MCF 10A (cell line): ENCODE measurements around the gene THRAP3. TPM values are rescaled to one million over a fixed set of nuclear protein-coding genes. Genes with fewer than 3 reads are reported as not detected.

ENCODE experiments used
- BruUV-seq: library from RNA; stranded (reverse); fragments of 400-500 nt; replicated peaks from 2 replicates; lab custom pipeline; 2021; lab: Mats Ljungman, UMichigan
- CTCF ChIA-PET: fragments of 300-600 bp; sonication (Branson Sonifier 250); formaldehyde crosslinking; extraction: SDS; loops from one replicate; lab custom pipeline; 2021; ENCODE audit warnings: antibody characterized with exemption, inconsistent platforms; lab: Yijun Ruan, JAX
- POLR2A ChIA-PET: fragments of 300-600, 350-650 bp; sonication (Branson Sonifier 250); formaldehyde crosslinking; extraction: SDS; loops from one replicate; lab custom pipeline; 2020; ENCODE audit warnings: antibody characterized with exemption, inconsistent platforms; lab: Yijun Ruan, JAX
- DNase-seq: peaks from one replicate; pipeline ENCODE4 v3.0.0-alpha.2; 2018; ENCODE audit not compliant: unreplicated experiment
- H3K27ac Mint-ChIP-seq: one replicate; pipeline ENCODE4 v1.8.0; 2022; ENCODE audit warnings: mild to moderate bottlenecking, low read depth, mixed read lengths; ENCODE audit not compliant: unreplicated experiment
- H3K27me3 Mint-ChIP-seq: one replicate; pipeline ENCODE4 v1.8.0; 2022; ENCODE audit warnings: mixed read lengths; ENCODE audit not compliant: insufficient read depth, unreplicated experiment
- H3K36me3 Mint-ChIP-seq: one replicate; pipeline ENCODE4 v1.8.0; 2022; ENCODE audit warnings: mild to moderate bottlenecking, moderate library complexity, mixed read lengths; ENCODE audit not compliant: insufficient read depth, unreplicated experiment
- H3K4me1 Mint-ChIP-seq: one replicate; pipeline ENCODE4 v1.8.0; 2022; ENCODE audit warnings: mixed read lengths; ENCODE audit not compliant: insufficient read depth, unreplicated experiment
- H3K4me3 Mint-ChIP-seq: one replicate; pipeline ENCODE4 v1.8.0; 2022; ENCODE audit warnings: mild to moderate bottlenecking, moderate library complexity, mixed read lengths; ENCODE audit not compliant: unreplicated experiment
- H3K9me3 Mint-ChIP-seq: one replicate; pipeline ENCODE4 v1.8.0; 2022; ENCODE audit warnings: mixed read lengths; ENCODE audit not compliant: unreplicated experiment
- CTCF ChIP-seq: fragments of 200-600 bp; IDR thresholded peaks from one replicate; pipeline ENCODE4 v1.8.0; 2022; ENCODE audit warnings: antibody characterized with exemption, mild to moderate bottlenecking; ENCODE audit not compliant: unreplicated experiment
- intact Hi-C: fragments of 100-400 bp; cut with micrococcal nuclease; formaldehyde crosslinking; loops from 2 replicates; pipeline ENCODE4 v1.14.1; 2022
- total RNA-seq: library from RNA; stranded (reverse); gene quantifications from 2 replicates; pipeline ENCODE4 v1.2.3, GENCODE V29; 2022

Gene THRAP3
- total RNA-seq, 1 experiment from 2014 or later: 92.2 TPM

- intact Hi-C loops: loop anchor here (10.0 kb wide), 1 partner anchor 1387 kb away; no protein-coding TSS in a partner anchor
- ChIA-PET POLR2A (interaction anchor here (0.6 kb wide), 1 partner anchor 20 kb away, joined by 5 read pairs; no protein-coding TSS in a partner anchor), CTCF (interaction anchor here (0.5 to 1.4 kb wide), 3 partner anchors 28 to 954 kb away, joined by 3 to 4 read pairs (median 3); no protein-coding TSS in a partner anchor)
- peaks cover 24% of the 10 kb centered on the region for H3K4me1 Mint-ChIP-seq
- peak; percentile 55 for DNase-seq
- no peaks in the 10 kb centered on the region for H3K27me3 Mint-ChIP-seq
- BruUV-seq: no TSS peak
- H3K4me3 Mint-ChIP-seq: no peak overlapping the region
- no peaks in the 10 kb centered on the region for H3K9me3 Mint-ChIP-seq
- peaks cover 15% of the 10 kb centered on the region for H3K36me3 Mint-ChIP-seq
- H3K27ac Mint-ChIP-seq: peak overlapping the region; percentile 7
- no peak for TF ChIP-seq CTCF
Measured at GRCh38 chr1:36327421-36328087, 103.3 kb downstream of the THRAP3 start.

GRCh38 chr1:36328088-36328480 is 103.8 kb downstream of the THRAP3 start:
- peaks cover 24% of the 10 kb centered on the region for H3K4me1 Mint-ChIP-seq
- H3K36me3 Mint-ChIP-seq: peaks cover 15% of the 10 kb centered on the region
- no peaks in the 10 kb centered on the region for H3K9me3 Mint-ChIP-seq
- H3K4me3 Mint-ChIP-seq: no peak overlapping the region
- intact Hi-C loops: loop anchor here (10.0 kb wide), 1 partner anchor 1387 kb away; no protein-coding TSS in a partner anchor
- DNase-seq: no peak
- no peak for TF ChIP-seq CTCF
- H3K27ac Mint-ChIP-seq: peak overlapping the region; percentile 7
- BruUV-seq: no TSS peak
- ChIA-PET CTCF (interaction anchor here (0.8 kb wide), 1 partner anchor 14 kb away, joined by 3 read pairs; no protein-coding TSS in a partner anchor), POLR2A (no interaction called here)
- no peaks in the 10 kb centered on the region for H3K27me3 Mint-ChIP-seq

- no peak for DNase-seq
- Mint-ChIP-seq H3K4me1 (peaks cover 24% of the 10 kb centered on the region), H3K4me3 (no peak overlapping the region), H3K9me3 (no peaks in the 10 kb centered on the region), H3K27ac (no peak overlapping the region), H3K27me3 (no peaks in the 10 kb centered on the region), H3K36me3 (peaks cover 15% of the 10 kb centered on the region)
- no peak for TF ChIP-seq CTCF
- POLR2A ChIA-PET: interaction anchor here (1.0 kb wide), 1 partner anchor 20 kb away, joined by 3 read pairs; no protein-coding TSS in a partner anchor
- CTCF ChIA-PET: interaction anchor here (0.8 kb wide), 1 partner anchor 14 kb away, joined by 3 read pairs; no protein-coding TSS in a partner anchor
- BruUV-seq: no TSS peak
- intact Hi-C loops: loop anchor here (10.0 kb wide), 1 partner anchor 1386 kb away; no protein-coding TSS in a partner anchor
Measured at GRCh38 chr1:36328713-36329112, 104.5 kb downstream of the THRAP3 start.

- intact Hi-C loops: loop anchor here (10.0 kb wide), 1 partner anchor 1385 kb away; no protein-coding TSS in a partner anchor
- Mint-ChIP-seq H3K36me3 (peaks cover 15% of the 10 kb centered on the region), H3K4me1 (peaks cover 24% of the 10 kb centered on the region), H3K27ac (no peak overlapping the region), H3K27me3 (no peaks in the 10 kb centered on the region), H3K4me3 (no peak overlapping the region), H3K9me3 (no peaks in the 10 kb centered on the region)
- no peak for TF ChIP-seq CTCF
- no peak for DNase-seq
- ChIA-PET CTCF (no interaction called here), POLR2A (no interaction called here)
- BruUV-seq: no TSS peak
Measured at GRCh38 chr1:36329817-36330216, 105.6 kb downstream of the THRAP3 start.
